GM21528 (cell line): Measurements from ENCODE around the gene INHBA.
A peak's percentile ranks its signal among the peaks of the same experiment; 100 is the strongest.

Experiments used
- ATAC-seq: cut with Tn5 transposase; IDR thresholded peaks from one replicate; pipeline ENCODE4 v1.9.1; 2021; ENCODE audit warnings: mild to moderate bottlenecking, moderate library complexity; ENCODE audit not compliant: unreplicated experiment, low FRiP score

Gene INHBA

DNA sequence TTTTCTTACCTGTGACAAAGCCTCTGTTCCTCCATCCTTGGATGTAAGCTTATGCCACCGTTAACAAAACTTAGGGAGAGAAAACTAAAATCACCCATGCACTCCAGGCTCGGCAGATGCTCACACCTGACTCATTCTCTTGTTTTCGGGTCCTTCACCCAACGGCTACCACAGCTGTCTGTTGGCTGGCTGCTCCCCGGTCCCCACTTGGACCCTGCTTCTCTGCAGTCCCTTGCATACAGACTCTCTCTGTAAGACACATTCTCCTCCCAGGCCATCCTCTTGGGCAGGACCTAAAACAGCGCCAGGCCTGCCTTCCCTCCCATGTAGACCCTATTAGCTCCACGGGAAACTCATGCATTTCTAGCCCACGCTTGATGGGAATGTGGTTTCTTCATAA, 12.1 kb upstream of the INHBA start:
- ATAC-seq = no peak

DNA sequence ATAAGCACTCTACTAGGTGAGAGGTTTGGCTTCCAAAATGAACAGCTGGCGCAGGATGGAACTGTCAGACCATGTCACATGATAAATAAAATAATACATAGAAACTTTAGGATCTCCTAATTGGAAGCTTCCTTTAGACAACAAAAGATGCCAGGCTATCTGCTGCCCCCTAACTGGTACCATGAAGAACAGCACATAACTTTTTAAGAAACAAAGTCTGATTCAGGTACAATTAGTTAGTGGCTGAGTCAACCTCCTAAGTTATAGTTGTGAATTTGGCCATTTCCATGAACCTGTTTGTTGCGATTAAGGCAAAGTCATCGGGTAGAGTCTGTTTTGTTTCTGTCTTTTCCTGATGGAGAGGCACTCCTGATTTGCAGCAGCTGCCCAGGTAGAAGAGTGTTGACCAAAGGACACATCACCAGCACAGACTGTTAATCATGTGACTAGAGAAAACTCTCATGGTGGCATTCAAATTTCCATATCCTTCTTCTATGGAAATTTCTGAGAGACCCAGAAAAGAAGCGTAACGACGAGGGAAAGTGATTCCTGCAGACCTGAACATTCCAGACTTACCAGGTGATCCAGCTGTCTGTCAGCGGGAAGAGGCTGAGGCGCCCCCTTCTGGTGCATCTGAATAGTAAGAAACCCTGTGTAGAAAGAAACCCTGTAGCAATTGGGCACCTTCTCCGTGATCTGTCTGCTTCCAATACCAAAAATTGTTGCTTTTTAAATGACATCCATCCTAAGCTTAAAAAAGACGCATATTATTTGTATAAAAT, 8.6 kb upstream of the INHBA start:
- ATAC-seq = no peak

DNA sequence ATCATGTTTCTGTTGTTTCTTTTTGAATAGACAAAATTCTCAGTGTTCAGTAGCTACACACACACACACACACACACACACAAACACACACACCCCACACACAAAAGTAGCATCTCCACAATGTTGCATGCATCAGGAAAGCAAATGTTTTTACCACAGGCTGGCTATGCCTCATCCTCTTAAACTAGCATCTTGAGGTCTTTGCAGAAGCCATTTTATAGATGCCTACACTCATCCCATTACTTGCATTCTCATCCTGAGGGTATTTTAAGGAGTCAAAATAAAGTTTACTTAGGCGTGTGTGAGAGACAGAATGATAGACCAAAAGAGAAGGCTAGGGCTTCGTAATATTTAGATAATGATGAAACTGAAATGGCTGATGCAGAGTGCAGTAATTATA, 7.9 kb upstream of the INHBA start:
- no peak for ATAC-seq

DNA sequence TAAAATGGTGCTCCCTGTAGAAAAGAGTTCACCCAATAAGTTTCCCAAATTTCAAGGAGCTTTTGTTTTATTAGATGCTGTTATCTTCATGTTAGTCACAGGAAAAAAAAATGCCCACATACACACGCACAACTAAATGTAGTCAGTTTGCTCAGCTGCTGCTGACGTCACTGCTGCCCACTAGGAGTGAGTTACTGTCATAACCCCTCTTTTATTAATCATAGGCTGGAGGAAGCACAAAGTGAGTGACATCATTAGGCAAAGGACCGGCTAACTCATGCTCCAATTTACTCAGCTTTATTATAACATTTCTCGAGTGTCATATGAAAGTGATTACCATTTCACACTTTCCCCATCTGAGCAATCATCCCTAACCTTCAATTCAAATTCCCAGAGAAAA, 6.7 kb upstream of the INHBA start:
- ATAC-seq = no peak

DNA sequence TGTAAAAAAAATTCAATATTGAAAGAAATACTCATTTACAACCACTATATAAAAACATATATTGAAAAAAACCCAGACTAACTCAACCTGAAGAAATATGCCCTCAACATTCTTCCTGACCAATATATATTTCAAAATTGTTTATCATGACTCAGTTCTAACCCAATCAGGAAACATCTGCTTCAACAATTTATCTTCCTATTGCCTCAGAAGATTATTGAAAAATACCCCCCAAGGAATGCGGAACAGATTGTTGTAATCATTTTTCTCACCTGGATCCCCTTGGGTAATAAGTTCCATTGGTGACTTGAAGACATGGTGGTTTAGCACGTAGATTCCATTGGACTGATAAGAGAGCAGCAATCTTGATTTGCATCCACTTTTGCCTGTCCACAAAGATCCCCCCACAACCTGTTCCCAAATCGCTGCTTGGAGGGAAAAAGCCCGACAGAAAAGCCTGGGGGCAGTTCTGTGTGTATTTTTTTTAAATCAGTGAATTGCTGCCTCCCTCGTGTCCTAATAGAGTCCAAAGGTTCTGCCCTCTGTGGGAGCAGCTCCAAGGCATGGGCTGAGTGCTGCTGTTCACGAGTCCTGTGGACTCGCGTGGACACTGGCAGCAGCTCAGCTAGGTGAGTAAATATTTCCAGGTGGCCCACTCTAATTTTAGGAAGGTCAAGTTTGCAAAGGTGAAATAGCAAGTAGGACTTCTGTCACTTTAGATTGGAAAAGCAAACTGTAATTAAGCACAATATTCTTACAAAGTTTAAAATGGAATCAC, 5.9 kb upstream of the INHBA start:
- no peak for ATAC-seq

DNA sequence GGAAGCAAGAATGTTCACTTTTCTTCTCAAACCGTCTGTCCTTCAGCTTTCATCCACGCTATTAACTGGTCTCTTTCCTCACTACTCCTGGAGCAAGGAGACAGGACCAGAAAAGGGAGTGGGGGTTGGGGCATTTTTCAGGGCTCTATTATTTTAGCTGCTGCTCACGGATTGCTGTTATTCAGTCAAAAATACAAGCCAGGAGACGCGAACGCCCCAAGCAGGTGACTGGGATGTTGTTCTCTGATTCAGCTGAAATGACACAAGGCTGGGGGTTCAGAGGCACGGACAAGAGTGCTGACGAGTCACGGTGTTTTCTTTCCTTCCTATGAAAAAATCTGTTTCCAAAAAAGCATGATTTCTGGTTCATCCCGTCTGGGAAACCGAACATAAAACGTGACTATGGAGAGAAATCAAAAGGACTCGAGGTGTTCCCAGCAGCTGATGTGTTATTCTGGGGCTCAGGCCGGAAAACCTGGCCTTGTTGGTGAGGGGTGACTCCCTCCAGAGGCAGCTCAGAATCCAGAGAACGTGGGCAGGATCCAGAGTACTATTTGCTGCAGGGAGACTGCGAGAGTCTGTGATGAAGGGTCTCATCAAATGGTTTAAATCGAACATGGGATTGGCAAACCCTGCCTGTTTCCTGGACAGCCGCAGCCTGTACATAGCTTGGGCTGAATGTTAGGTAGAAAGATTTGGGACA, 3.5 kb upstream of the INHBA start:
- ATAC-seq = no peak

DNA sequence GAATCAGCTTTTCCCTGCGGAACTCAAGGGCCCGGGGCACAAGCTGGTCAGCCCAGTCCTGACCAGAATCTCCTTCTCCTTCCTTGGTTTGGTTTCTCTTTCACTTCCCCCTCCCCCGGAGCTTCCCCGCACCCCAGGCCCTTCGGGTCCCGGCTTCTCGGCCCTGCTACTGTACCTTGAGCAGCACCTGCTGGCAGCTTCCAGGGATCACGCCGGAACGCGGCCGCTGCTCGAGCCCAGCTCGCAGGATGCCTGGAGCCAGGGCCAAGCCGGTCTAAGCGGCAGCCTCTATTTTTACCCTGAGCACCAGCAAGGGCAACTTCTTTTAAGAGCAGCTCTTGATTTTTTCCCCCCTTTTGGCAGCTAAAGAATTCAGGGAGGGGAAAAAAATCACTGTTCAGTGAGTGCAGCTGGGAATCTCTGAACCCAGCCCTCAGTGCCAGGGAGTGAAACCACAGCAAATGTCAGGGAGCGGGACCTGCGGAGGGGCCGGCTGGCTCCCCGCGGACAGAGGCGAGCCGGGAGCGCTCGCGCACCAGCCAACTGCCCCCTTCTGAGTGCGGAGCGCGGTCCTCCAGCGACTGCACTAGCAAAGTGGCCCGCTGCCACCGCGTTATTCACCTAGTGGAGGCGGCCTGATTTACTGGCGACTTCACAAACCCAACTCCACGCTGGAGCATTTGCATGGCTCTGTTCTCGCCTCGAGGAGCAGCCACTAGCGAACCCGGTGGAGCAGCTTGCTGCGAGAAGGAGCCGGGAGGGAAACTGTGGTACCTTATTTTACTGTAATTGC, 2.4 kb upstream of the INHBA start:
- peak; percentile 99 for ATAC-seq

DNA sequence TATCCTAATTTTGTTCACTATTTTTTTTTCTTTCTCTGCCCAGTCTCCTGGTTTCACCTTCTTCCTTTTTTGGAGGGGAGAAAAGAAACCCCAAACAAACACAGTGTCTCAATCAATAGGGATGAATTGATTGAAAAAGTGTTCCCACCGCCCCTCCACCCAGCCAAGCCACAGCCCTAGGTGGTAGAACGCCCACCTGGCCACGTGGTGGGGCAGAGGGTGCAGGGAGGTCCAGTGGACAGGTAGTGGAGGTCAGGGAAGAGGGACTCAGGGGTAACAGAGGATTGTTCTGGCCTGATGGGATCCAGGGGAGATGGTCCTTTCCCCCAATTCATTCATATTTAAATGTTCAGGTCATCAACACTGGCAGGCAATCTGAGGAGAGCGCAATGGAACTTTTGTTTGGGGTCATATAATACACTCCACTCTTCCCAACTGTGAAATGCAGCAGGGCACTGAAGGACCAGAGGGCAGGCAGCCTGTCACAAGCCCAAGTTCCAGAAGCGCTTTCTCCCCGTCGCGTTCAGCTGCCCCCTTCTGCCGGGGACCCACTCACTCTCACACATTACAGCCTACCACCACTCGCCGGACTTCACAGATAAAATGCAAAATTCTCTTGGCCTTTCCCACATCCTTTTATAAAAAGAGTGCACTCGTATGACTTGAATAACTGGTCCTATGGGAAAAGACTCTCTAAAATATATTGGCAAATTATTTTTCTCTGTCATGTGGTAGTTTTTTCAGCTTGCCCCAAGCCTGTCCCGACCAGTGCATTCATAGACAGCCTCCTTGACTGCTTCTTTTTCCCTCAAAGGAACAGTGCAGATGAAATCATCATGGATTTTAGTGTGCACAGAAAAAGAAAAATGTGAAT, 1.6 kb downstream of the INHBA start:
- no peak for ATAC-seq

DNA sequence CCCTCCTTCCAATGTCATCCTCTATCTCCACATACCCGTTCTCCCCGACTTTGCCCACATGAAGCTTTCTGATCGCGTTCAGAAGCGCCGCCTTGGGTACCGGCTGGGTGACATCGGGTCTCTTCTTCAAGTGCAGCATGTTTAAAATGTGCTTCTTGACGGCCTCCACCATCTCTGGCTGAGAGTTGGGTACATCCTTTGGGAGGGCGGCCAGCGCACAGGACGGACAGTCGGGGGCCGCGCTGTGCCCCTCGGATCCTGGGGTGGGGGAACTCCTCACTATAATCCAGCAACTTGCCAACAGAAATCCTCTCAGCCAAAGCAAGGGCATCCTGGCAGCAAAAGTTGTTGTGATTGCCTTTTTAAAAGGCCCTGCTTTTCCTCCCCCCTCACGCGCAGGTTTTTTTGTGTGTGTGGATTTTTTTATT, 2.8 kb downstream of the INHBA start:
- no peak for ATAC-seq

DNA sequence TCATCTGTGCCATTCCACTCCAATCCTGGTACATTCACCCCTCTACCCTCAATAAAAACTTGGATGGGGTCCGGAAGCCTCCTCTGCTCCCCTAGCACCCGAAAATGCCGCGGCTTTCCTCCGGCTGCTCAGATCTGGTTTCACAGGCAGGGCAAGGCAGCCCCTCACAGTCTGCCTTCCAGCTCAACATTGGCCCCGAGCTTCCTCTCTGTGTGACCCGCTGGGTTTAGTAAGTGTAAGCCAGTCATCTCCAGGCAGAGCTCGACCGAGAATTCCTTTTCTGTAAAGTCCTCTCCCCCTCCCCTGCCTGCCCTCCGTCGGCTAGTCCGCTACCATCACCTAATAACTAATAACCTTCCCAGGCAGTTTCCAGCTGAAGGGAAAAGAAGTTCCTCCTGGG, 3.4 kb downstream of the INHBA start:
- no peak for ATAC-seq

DNA sequence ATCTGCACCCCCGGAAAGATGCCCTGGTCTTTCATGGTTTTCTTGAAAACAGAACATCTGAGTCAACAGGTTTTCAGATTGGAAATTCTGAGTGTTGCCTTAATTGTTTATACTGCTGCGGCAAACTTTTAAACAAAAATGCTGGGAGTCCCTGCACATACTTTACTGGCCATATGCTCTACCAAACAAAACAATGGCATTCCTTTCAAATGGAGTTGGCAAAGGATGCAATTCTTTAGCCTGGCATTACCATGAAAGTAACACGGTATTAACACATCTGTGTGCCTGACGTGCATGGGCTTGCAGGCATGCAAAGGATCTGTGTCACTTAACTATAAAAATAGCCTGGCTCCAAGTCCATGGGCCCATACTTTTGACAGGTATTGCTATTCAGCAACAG, 4.2 kb downstream of the INHBA start:
- ATAC-seq = no peak

DNA sequence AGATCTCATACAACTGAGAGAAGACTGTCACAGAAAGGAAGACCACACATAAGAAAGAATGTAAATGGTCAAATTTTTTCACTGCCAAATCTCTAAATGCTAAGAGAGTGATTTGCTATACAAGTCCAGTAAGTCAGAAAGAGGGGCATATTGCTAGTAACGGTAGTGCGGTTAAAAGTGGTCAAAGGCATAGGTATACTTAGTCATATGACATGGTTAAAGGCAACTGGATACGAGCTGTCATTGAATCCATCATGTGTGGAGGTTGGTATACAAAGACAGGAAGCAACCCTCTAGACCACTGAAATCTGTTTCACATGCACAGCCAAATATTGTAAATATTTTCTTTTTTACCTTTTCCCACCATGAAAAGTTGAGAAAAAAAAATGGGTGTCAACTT, 4.8 kb downstream of the INHBA start:
- ATAC-seq = no peak

DNA sequence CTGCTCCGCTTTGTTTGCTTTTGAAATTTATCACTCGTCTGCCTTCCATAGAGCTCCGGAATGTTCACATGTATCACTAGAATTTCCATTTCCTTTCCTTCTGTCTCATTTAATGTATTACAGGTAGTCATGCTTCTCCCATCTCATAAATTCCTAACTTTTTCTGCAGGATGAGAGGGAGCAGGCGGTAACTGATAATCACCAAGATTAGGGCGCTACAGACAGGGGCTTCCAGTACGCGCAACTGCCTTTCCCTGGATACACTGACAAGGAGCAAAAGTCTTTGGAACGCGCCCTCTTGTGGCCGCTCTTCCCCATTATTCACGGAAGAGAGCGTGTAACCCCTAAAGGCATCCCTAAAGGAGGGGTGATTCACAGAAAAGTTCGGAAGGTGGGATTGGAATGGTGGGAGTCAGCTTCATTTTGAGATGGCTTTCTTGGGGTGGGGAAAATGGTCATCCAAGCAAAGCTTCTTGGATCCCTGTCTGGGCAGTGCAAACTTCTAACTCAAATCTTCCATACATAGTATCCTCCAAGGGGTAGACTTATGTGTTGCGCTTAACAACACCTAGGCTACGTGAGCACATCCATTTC, 6.5 kb downstream of the INHBA start:
- no peak for ATAC-seq

DNA sequence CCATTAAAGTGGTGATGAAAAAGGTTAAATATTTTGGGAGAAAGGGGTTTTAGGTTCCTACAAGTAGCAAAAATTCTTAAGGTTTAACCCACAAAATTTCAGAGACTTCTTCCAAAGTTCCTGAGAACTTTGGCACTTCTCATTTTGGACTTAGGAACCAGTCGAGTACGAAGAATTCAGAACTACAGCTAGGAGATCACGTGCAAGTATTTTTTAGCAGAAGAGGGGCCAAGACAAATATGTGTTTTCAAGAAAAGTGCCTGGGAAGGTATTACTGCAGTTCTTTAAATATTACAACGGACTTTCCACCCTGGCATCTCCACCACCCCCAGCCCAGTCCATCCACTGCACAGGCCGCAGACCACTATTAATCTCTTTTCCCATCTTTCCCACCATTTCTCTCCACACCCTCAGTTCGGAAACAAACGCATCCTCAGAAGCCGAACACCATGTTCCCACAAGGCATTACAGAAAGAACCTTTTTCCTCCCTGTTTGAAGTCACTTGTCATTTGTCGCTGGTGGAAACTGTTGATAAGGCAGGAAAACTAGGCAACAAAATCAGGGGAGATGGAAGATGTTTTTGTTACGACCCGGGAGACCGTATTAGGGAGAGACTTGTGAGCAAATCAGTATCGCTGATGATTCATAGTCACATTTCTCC, 7.1 kb downstream of the INHBA start:
- ATAC-seq = no peak

DNA sequence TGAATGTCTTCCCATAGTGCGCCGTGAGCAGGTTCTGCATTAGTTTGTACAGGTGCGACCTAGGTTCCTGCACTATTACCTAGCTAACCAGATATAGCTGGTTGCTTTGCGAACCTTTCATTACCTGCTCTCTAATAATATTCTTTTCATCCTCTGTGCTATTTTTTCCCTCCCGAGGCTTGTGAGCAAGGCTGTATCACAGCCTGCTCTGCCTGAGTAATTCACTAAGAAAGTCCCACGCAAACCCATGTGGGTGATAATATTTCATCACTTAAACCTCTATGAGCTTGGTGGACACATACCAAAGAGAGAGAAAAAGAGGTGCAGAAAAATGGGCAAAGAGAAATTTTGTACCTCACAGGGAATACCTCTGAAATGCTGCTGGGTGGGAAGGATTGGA, 8.4 kb downstream of the INHBA start:
- ATAC-seq = no peak

DNA sequence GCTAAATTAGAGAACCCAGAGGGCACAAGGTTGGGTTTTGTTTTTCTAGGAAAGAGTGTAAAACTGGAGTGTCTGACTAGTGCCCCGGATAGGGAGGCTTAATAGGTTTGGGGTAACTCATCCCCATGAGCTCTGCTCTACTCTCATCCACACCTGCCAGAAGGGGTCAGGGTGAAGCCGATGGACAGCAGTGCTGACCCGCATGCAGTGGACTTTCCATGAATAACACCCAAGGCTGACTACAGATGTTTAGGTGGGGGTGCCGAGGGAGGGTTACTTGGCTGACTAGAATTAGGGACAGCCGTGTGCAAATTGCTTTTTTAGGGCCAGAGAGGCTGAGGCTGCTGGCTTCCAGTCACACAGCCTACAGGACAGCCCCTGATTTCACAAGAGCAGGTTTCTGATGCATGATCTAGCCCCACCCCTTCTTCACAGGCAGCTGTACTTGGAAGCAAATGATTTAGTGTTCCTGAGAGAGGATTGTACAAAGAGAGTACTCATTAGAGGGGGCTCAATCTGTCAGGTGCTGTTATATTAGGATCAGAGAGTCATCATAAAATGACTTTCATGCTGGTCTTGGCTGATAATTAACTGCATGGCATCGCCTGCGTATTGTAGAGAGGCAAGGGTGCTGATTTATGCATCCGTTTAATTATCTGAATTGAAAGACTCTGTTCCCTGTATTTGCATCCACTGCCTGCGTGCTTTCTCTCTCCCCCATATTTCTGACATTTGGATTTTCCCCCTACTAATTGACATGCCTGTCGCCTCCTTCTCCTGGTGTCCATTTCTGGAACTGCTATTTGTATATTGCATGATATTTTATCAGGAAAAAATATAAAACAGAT, 9.5 kb downstream of the INHBA start:
- no peak for ATAC-seq

DNA sequence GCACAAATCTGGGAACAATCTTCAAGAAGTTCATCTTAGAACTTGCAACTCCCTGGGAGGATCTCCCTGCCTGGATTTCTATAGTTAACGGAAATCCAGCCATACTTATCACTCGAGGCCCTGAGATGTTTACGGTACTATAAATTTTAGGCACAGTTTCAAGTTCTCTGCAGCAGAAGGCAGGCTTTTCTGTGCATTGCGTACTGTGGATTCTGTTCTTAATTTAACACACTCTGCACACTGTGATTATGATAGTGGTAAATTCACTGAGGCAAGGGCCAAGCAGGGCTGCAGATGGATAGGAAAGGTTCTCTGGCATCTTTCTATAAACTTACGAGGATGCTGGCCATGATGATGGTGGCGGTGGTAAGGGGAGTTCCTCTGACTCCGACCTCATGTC, 10.6 kb downstream of the INHBA start:
- no peak for ATAC-seq
